PC-9 (cell line): ENCODE results near the gene ZNF48. TPM values are rescaled to one million over a fixed set of nuclear protein-coding genes. Genes with fewer than 3 reads are reported as not detected.

ENCODE experiments used
- BruUV-seq: library from RNA; stranded (reverse); fragments of 400-500 nt; replicated peaks from 2 replicates; lab custom pipeline; 2021; lab: Mats Ljungman, UMichigan
- CTCF ChIA-PET: fragments of 300-600 bp; sonication (Branson Sonifier 250); formaldehyde crosslinking; loops from one replicate; lab custom pipeline; 2022; ENCODE audit warnings: antibody characterized with exemption; lab: Charles Lee
- POLR2A ChIA-PET: fragments of 300-600 bp; sonication (Branson Sonifier 250); formaldehyde crosslinking; loops from one replicate; lab custom pipeline; 2022; ENCODE audit warnings: antibody characterized with exemption; ENCODE audit not compliant: unreplicated experiment; lab: Charles Lee
- DNase-seq, 2 experiments: peaks; one replicate each; pipeline versions ENCODE4 v3.0.0 to v3.0.0-alpha.2; 2015 to 2022; ENCODE audit warnings: mixed read lengths in 1 of 2
- H2AFZ ChIP-seq: fragments of 200-600 bp; sonication (generic); 2 replicates; pipeline ENCODE4 v1.8.1; 2017; ENCODE audit warnings: antibody characterized with exemption
- H3F3A ChIP-seq: fragments of 200-600 bp; sonication (generic); 2 replicates; pipeline ENCODE4 v1.8.1; 2017; ENCODE audit warnings: antibody characterized with exemption, mild to moderate bottlenecking, low read depth; ENCODE audit not compliant: insufficient read depth
- H3K27ac ChIP-seq: fragments of 200-600 bp; sonication (generic); 2 replicates; pipeline ENCODE4 v1.6.1; 2016; ENCODE audit warnings: mixed run types
- H3K27me3 ChIP-seq: fragments of 200-600 bp; sonication (generic); 2 replicates; pipeline ENCODE4 v1.6.1; 2016; ENCODE audit warnings: low read depth, mixed run types; ENCODE audit not compliant: insufficient read depth
- H3K36me3 ChIP-seq: fragments of 200-600 bp; sonication (generic); 2 replicates; pipeline ENCODE4 v1.6.1; 2016; ENCODE audit warnings: low read depth, mixed run types
- H3K4me1 ChIP-seq: fragments of 200-600 bp; sonication (generic); replicated peaks from 2 replicates; pipeline ENCODE4 v1.6.1; 2016; ENCODE audit warnings: mixed run types; ENCODE audit not compliant: insufficient read depth
- H3K4me2 ChIP-seq: fragments of 200-600 bp; sonication (generic); 2 replicates; pipeline ENCODE4 v1.6.1; 2017; ENCODE audit warnings: mixed run types
- H3K4me3 ChIP-seq: fragments of 200-600 bp; sonication (generic); 2 replicates; pipeline ENCODE4 v1.6.1; 2016; ENCODE audit warnings: mixed run types
- H3K79me2 ChIP-seq: fragments of 200-600 bp; sonication (generic); 2 replicates; pipeline ENCODE4 v1.6.1; 2017; ENCODE audit warnings: low read depth, mixed run types
- H3K9me2 ChIP-seq: fragments of 200-600 bp; sonication (generic); 2 replicates; pipeline ENCODE4 v1.8.1; 2017; ENCODE audit warnings: mild to moderate bottlenecking; ENCODE audit not compliant: insufficient read depth
- H3K9me3 ChIP-seq: fragments of 200-600 bp; sonication (generic); 2 replicates; pipeline ENCODE4 v1.8.1; 2016; ENCODE audit warnings: low read depth; ENCODE audit not compliant: insufficient read depth
- H4K20me1 ChIP-seq: fragments of 200-600 bp; sonication (generic); 2 replicates; pipeline ENCODE4 v1.8.1; 2017; ENCODE audit not compliant: insufficient read depth
- EZH2 ChIP-seq: fragments of 200-600 bp; sonication (generic); IDR thresholded peaks from 2 replicates; pipeline ENCODE4 v1.8.0; 2017; ENCODE audit warnings: antibody characterized with exemption, low read depth
- intact Hi-C: fragments of 100-400 bp; cut with micrococcal nuclease; formaldehyde crosslinking; loops from one replicate; pipeline ENCODE4 v1.10.0; 2022; ENCODE audit not compliant: unreplicated experiment
- total RNA-seq: library from RNA; stranded (reverse); gene quantifications from 2 replicates; pipeline ENCODE4 v1.2.3, GENCODE V29; 2021
- TF ChIP-seq, protein P1 (sequence below): fragments of 200-600 bp; sonication (generic); conservative IDR thresholded peaks from 2 replicates; pipeline ENCODE4 v1.6.1; 2017; ENCODE audit warnings: mixed run types, antibody characterized with exemption, mild to moderate bottlenecking, moderate library complexity

ZNF48 gene
- total RNA-seq, 1 experiment from 2014 or later: 20.1 TPM

DNA sequence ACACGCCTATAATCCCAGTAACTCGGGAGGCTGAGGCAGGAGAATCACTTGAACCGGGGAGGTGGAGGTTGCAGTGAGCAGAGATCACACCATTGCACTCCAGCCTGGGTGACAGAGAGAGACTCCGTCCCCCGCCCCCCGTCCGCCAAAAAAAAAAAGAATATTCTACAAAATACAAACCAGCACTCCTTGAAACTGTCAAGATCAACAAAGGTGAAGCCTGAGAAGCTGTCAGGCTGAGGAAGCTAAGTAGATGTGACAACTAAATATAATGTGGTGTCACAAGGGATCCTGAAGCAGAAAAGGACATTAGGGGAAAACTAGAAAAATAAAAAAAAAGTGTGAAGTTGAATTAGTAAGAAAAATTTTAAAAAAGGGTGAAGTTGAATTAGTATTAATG is 46.3 kb upstream of the ZNF48 start:
- POLR2A ChIA-PET: interaction anchor here (0.6 kb wide), 2 partner anchors 159 to 870 kb away, joined by 3 to 21 read pairs; no protein-coding TSS in a partner anchor
- no peak for DNase-seq
- peaks cover 3% of the 10 kb centered on the region for H3K4me1 ChIP-seq
- no TSS peak for BruUV-seq
- H3K4me2 ChIP-seq: no peak overlapping the region
- no peak overlapping the region for H3K27ac ChIP-seq
- TF ChIP-seq EZH2: no peak
- TF ChIP-seq, protein P1, sequence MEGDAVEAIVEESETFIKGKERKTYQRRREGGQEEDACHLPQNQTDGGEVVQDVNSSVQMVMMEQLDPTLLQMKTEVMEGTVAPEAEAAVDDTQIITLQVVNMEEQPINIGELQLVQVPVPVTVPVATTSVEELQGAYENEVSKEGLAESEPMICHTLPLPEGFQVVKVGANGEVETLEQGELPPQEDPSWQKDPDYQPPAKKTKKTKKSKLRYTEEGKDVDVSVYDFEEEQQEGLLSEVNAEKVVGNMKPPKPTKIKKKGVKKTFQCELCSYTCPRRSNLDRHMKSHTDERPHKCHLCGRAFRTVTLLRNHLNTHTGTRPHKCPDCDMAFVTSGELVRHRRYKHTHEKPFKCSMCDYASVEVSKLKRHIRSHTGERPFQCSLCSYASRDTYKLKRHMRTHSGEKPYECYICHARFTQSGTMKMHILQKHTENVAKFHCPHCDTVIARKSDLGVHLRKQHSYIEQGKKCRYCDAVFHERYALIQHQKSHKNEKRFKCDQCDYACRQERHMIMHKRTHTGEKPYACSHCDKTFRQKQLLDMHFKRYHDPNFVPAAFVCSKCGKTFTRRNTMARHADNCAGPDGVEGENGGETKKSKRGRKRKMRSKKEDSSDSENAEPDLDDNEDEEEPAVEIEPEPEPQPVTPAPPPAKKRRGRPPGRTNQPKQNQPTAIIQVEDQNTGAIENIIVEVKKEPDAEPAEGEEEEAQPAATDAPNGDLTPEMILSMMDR: no peak
- CTCF ChIA-PET: no interaction called here
- peaks cover 13% of the 10 kb centered on the region; the same call in 1 of the 2 replicates for H3K36me3 ChIP-seq
- H3K9me3 ChIP-seq: no peaks in the 10 kb centered on the region
- H3K4me3 ChIP-seq: no peak overlapping the region
- peaks cover 3% of the 10 kb centered on the region for H4K20me1 ChIP-seq
- peaks cover 24% of the 10 kb centered on the region; the same call in 1 of the 2 replicates for H3F3A ChIP-seq
- no peaks in the 10 kb centered on the region for H3K9me2 ChIP-seq
- H2AFZ ChIP-seq: no peak overlapping the region
- no peaks in the 10 kb centered on the region for H3K27me3 ChIP-seq
- intact Hi-C loops: no loop called here
- H3K79me2 ChIP-seq: peaks cover 11% of the 10 kb centered on the region

DNA sequence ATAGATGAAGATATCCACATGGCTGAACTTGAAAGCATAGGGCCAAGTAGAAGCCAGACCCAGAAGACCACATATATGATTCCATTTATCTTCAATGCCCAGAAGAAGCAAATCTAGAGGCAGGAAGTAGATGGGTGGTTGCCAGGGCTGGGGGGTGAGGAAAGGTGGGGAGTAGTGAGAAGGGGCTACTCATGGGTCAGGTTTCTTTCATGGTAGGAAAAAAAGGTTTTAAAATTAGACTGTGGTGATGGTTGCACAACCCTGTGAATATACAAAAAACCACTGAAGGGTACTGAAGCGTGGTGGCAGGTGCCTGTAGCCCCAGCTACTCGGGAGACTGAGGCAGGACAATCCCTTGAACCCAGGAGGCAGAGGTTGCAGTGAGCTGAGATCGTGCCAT is 45.5 kb upstream of the ZNF48 start:
- Histone ChIP-seq H3F3A (peaks cover 27% of the 10 kb centered on the region), H2AFZ (no peak overlapping the region), H3K36me3 (peaks cover 13% of the 10 kb centered on the region; the same call in 1 of the 2 replicates), H3K27ac (no peak overlapping the region), H3K4me1 (peaks cover 5% of the 10 kb centered on the region), H3K27me3 (no peaks in the 10 kb centered on the region), H3K4me2 (no peak overlapping the region), H3K9me3 (no peaks in the 10 kb centered on the region), H4K20me1 (peaks cover 6% of the 10 kb centered on the region), H3K9me2 (no peaks in the 10 kb centered on the region), H3K4me3 (no peak overlapping the region), H3K79me2 (peaks cover 18% of the 10 kb centered on the region)
- DNase-seq: no peak
- TF ChIP-seq, protein P1: no peak
- TF ChIP-seq EZH2: no peak
- POLR2A ChIA-PET: no interaction called here
- intact Hi-C loops: no loop called here
- CTCF ChIA-PET: no interaction called here
- BruUV-seq: no TSS peak

DNA sequence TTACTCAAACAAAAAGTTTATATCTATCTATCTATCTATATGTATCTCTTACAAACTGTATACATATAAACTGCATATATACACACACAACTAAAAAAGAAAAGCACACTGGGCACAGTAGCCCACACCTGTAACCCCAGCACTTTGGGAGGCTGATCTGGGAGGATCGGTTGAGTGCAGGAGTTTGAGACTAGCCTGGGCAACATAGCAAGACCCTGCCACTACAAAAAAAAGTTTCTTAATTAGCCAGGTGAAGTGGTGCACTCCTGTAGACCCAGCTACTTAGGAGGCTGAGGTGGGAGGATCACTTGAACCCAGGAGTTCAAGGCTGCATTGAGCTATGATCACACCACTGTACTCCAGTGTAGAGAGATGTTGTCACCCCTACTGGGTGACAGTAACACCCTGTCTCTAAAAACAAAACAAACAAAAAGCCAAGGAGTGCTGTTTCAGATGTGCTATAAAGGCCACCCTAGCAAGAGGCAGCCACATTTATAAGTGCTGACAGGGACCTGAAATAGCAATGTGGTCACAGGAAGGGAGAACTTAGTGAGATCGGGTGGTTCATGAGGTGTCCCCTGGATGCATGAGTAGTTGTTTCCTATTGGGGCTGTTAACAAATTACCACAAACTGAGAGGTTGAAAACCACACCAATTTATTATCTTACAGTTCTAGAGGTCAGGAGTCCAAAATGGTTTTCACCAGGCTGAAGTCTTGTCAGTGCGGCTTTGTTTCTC is 44.9 kb upstream of the ZNF48 start:
- POLR2A ChIA-PET: no interaction called here
- Histone ChIP-seq H4K20me1 (peaks cover 6% of the 10 kb centered on the region), H3K79me2 (peaks cover 22% of the 10 kb centered on the region), H3K4me1 (peaks cover 5% of the 10 kb centered on the region), H3K4me2 (no peak overlapping the region), H3K27ac (no peak overlapping the region), H3F3A (peaks cover 30% of the 10 kb centered on the region), H2AFZ (no peak overlapping the region), H3K4me3 (no peak overlapping the region), H3K9me3 (no peaks in the 10 kb centered on the region), H3K27me3 (no peaks in the 10 kb centered on the region), H3K36me3 (peaks cover 13% of the 10 kb centered on the region; the same call in 1 of the 2 replicates), H3K9me2 (no peaks in the 10 kb centered on the region)
- intact Hi-C loops: no loop called here
- TF ChIP-seq, protein P1: no peak
- no peak for TF ChIP-seq EZH2
- CTCF ChIA-PET: no interaction called here
- DNase-seq: no peak
- BruUV-seq: no TSS peak
